Gastroesophageal sphincter (tissue), 4 donors: Measurements from ENCODE around the gene KAZN. TPM values are rescaled to one million over a fixed set of nuclear protein-coding genes. Genes with fewer than 3 reads are reported as not detected.
A peak's percentile ranks its signal among the peaks of the same experiment; 100 is the strongest.

ENCODE experiments used
- ATAC-seq: fragments of 150-250 bp; one replicate; pipeline ENCODE4 v1.9.1; 2016; ENCODE audit warnings: mild to moderate bottlenecking, moderate library complexity
- H3K27ac ChIP-seq, 4 donors: fragments of 200-600 bp; sonication (generic) in 3 of 4; 1 replicate in 3 of 4; 2 replicates in 1 of 4; pipeline ENCODE4 v1.5.1; 2016 to 2019
- H3K27me3 ChIP-seq: fragments of 200-600 bp; sonication (generic); one replicate; pipeline ENCODE4 v1.5.1; 2019
- H3K36me3 ChIP-seq, 2 donors: fragments of 200-600 bp; sonication (generic); one replicate each; pipeline ENCODE4 v1.5.1; 2019; ENCODE audit warnings: control low read depth in 1 of 2
- H3K4me1 ChIP-seq, 3 donors: fragments of 200-600 bp; sonication (generic); 1 replicate in 2 of 3; 2 replicates in 1 of 3; pipeline ENCODE4 v1.5.1; 2016 to 2019; ENCODE audit warnings: control low read depth in 2 of 3
- H3K4me3 ChIP-seq, 2 donors: fragments of 200-600 bp; sonication (generic); one replicate each; pipeline ENCODE4 v1.5.1; 2019; ENCODE audit warnings: mild to moderate bottlenecking in 1 of 2, moderate library complexity in 1 of 2
- H3K9me3 ChIP-seq, 3 donors: fragments of 200-600 bp; sonication (generic); one replicate each; pipeline ENCODE4 v1.5.1; 2017 to 2019; ENCODE audit warnings: control low read depth in 2 of 3
- CTCF ChIP-seq, 4 experiments: fragments of 200-600 bp in 2 of 4; fragments of 450-650 bp in 2 of 4; sonication (generic) in 1 of 4; IDR thresholded peaks; one replicate each; pipeline ENCODE4 v1.5.1; 2017 to 2019; ENCODE audit warnings: antibody characterized with exemption in 4 of 4, mild to moderate bottlenecking in 2 of 4, moderate library complexity in 2 of 4
- EP300 ChIP-seq: sonication (generic); formaldehyde crosslinking; IDR thresholded peaks from one replicate; pipeline ENCODE4 v1.6.1; 2017; ENCODE audit warnings: antibody characterized with exemption, mild to moderate bottlenecking
- POLR2A ChIP-seq, 2 donors: fragments of 450-650 bp; IDR thresholded peaks; one replicate each; pipeline ENCODE4 v1.6.1; 2017; ENCODE audit warnings: antibody characterized with exemption in 2 of 2, mild to moderate bottlenecking in 2 of 2, moderate library complexity in 1 of 2
- POLR2AphosphoS5 ChIP-seq: sonication (generic); formaldehyde crosslinking; IDR thresholded peaks from one replicate; pipeline ENCODE4 v1.6.1; 2017; ENCODE audit warnings: antibody characterized with exemption
- WGBS, 2 donors: methylation state at CpG; one replicate each; pipeline ENCODE4 v1.1.5; 2018; ENCODE audit warnings: low coverage in 1 of 2; 5-methylcytosine and 5-hydroxymethylcytosine counted together
- total RNA-seq, 4 donors: library from RNA; depleted of rRNA; stranded (reverse); fragments of >200 nt; gene quantifications; one replicate each; pipeline ENCODE4 v1.1.0, GENCODE V29; 2016

KAZN gene
- total RNA-seq, 4 donors from 2014 or later = 6.5 to 16.6 (median 11.5) TPM

DNA sequence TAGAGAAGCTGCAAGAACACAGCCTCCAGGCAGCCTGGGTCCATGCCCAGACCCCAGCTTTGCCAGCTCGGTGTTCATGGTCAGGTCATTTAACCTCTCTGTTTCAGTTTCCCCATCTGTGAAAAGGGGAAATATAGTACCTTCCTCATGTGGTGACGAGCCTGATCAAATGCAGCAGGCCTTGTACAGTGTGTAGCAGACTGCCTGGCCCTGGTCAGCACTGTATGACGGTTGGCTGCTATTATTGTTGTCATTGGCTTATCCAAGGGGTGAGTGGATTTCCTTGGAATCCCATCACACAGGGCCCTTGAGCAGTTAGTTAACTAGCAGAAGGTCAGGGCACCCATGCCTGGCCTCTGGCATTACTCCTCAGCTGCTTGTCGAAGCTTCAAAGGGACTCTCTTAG, 548.5 kb downstream of the KAZN start:
- ATAC-seq = no peak
- TF ChIP-seq CTCF (IDR thresholded peaks at IDR 0.05) = no peak
- TF ChIP-seq POLR2AphosphoS5 = no peak
- no peak for TF ChIP-seq POLR2A (IDR thresholded peaks at IDR 0.05)
- no peak for TF ChIP-seq EP300
- 76 to 92% methylated on average over 2 to 3 of the region's 4 CpGs for WGBS, 2 donors

DNA sequence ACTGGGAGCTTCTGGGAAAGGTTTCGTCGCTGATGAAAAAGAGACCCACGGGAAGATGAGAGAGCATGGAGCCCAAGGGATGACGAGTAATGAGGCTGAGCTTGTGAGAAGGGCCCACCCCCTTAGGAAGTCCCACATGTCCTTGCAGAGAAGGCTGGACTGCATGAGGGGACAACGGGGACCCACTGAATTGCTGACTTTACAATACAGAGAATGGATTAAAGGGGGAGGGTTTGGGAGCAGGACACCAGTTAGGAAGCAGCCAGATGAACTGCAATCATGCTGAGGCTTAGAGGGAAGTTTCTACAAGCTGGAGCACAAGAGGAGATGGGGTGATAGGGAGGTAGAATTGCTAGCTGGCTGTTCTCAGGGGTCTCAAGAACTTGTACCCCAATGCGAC, 549.5 kb downstream of the KAZN start:
- WGBS, 2 donors = 64 to 85% methylated on average over 4 to 6 of the region's 6 CpGs
- no peak overlapping the region for H3K4me3 ChIP-seq
- H3K4me1 ChIP-seq = peaks cover 0 to 30% (median 7%) of the 10 kb centered on the region in 3 donors
- H3K9me3 ChIP-seq = no peaks in the 10 kb centered on the region
- no peak for ATAC-seq
- H3K36me3 ChIP-seq = no peaks in the 10 kb centered on the region
- H3K27me3 ChIP-seq = no peaks in the 10 kb centered on the region
- H3K27ac ChIP-seq = no peak overlapping the region
- TF ChIP-seq CTCF (IDR thresholded peaks at IDR 0.05) (no peak), POLR2A (IDR thresholded peaks at IDR 0.05) (no peak), POLR2AphosphoS5 (no peak), EP300 (no peak)

More for the DNA sequence above, 548.5 kb downstream of the KAZN start:
- Histone ChIP-seq H3K27ac (no peak overlapping the region), H3K4me1 (peaks cover 0 to 23% (median 6%) of the 10 kb centered on the region in 3 donors), H3K4me3 (no peak overlapping the region), H3K27me3 (no peaks in the 10 kb centered on the region), H3K36me3 (no peaks in the 10 kb centered on the region), H3K9me3 (no peaks in the 10 kb centered on the region)

DNA sequence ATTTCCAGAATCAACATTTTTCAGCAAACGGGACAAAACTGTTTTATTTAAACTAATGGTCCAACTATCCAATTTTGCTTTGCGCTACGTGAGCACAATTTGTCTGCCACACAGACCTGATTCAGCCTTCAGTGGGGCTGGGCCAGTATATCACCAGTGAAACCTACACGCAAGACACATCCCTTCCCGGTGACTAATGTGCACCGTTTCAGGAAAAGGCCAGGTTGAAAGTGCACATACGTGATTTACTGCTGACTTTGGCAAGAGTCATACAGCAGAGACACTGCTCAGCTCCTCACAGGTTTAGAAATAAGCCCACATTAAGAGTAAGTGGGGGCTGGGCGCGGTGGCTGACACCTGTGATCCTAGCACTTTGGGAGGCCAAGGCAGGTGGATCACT, 550.0 kb downstream of the KAZN start:
- Histone ChIP-seq H3K27me3 (no peaks in the 10 kb centered on the region), H3K9me3 (no peaks in the 10 kb centered on the region), H3K4me3 (no peak overlapping the region), H3K36me3 (no peaks in the 10 kb centered on the region), H3K27ac (no peak overlapping the region), H3K4me1 (peaks cover 0 to 34% (median 7%) of the 10 kb centered on the region in 3 donors)
- WGBS, 2 donors = 87 to 93% methylated on average over 3 to 5 of the region's 9 CpGs
- TF ChIP-seq POLR2A (IDR thresholded peaks at IDR 0.05) (no peak), POLR2AphosphoS5 (no peak), EP300 (no peak), CTCF (IDR thresholded peaks at IDR 0.05) (no peak)
- no peak for ATAC-seq

GRCh38 chr1:15148941-15149340, 550.5 kb downstream of the KAZN start:
- no peaks in the 10 kb centered on the region for H3K9me3 ChIP-seq
- TF ChIP-seq POLR2A (IDR thresholded peaks at IDR 0.05) = no peak
- TF ChIP-seq CTCF (IDR thresholded peaks at IDR 0.05) = no peak
- TF ChIP-seq POLR2AphosphoS5 = no peak
- TF ChIP-seq EP300 = no peak
- H3K27me3 ChIP-seq = no peaks in the 10 kb centered on the region
- no peak overlapping the region for H3K27ac ChIP-seq
- 0% methylated on average over 1 of the region's 1 CpG for whole genome bisulfite sequencing, 2 donors
- ATAC-seq = no peak
- H3K4me3 ChIP-seq = no peak overlapping the region
- no peaks in the 10 kb centered on the region for H3K36me3 ChIP-seq
- peaks cover 0 to 39% (median 7%) of the 10 kb centered on the region in 3 donors for H3K4me1 ChIP-seq

DNA sequence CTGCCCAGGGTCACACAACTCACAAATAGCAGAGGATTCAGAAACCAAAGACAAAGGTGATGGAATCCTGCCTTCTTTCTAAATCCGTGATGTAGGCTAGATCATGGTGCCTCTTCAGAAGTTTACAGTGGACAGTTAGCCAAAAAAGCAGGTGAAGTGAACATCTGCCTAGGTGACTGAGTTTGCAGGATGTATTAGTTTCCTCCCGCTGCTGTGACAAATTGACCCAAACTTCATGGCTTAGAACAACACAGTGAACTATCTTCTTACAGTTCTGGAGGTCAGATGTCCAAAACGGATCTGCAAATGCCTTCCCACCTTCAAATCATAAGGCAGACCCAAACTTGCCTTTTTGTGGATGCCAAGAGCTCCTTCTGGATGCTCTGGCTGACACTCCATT, 551.9 kb downstream of the KAZN start:
- ATAC-seq = no peak
- H3K27ac ChIP-seq = peak overlapping the region in 2 of 4 donors; percentile 36 to 92
- H3K36me3 ChIP-seq = no peaks in the 10 kb centered on the region
- no peak overlapping the region for H3K4me3 ChIP-seq
- H3K9me3 ChIP-seq = no peaks in the 10 kb centered on the region
- TF ChIP-seq CTCF (IDR thresholded peaks at IDR 0.05) = no peak
- TF ChIP-seq POLR2A (IDR thresholded peaks at IDR 0.05) = no peak
- TF ChIP-seq EP300 = no peak
- TF ChIP-seq POLR2AphosphoS5 = no peak
- WGBS, 2 donors = 90% methylated on average over 3 of the region's 3 CpGs
- H3K27me3 ChIP-seq = no peaks in the 10 kb centered on the region
- H3K4me1 ChIP-seq = peaks cover 0 to 53% (median 10%) of the 10 kb centered on the region in 3 donors
